ENCODE results near the gene TAAR2. TPM values are rescaled to one million over a fixed set of nuclear protein-coding genes. Genes with fewer than 3 reads are reported as not detected.

Gene TAAR2
- total RNA-seq, 2 experiments from 2014 or later, result not detected

DNA sequence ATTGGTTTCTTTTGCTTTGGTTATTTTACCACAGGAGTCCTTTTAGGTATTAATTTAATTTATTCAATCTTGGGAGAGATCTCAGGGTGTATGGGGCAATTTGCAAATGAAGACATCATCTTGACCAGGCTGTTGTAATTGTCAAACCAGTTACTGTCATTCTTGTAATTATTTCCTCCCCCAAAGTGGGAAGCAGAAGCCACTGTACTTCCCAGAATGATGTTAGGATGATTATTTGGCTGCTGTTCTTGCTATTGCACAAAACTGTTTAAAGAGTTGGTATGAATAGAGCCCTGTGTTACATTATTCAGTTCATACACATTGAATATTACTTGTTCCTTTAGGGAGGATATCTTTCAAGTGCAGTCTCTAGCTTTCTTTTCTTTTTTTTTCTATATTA, 52.3 kb downstream of the TAAR2 start:
- intact Hi-C loops (cut with DNase I, micrococcal nuclease), result no loop called here
- DNase-seq, result no peak
- Mint-ChIP-seq H3K4me3 (no peak overlapping the region), H3K36me3 (ENCODE audit: low read depth) (no peaks in the 10 kb centered on the region), H3K4me1 (no peaks in the 10 kb centered on the region), H3K9me3 (ENCODE audit: low read depth) (no peaks in the 10 kb centered on the region), H3K27ac (no peak overlapping the region), H3K27me3 (peaks cover 16% of the 10 kb centered on the region)
- POLR2A ChIA-PET, result no interaction called here
- ATAC-seq, result no peak
- CTCF ChIA-PET, result no interaction called here

DNA sequence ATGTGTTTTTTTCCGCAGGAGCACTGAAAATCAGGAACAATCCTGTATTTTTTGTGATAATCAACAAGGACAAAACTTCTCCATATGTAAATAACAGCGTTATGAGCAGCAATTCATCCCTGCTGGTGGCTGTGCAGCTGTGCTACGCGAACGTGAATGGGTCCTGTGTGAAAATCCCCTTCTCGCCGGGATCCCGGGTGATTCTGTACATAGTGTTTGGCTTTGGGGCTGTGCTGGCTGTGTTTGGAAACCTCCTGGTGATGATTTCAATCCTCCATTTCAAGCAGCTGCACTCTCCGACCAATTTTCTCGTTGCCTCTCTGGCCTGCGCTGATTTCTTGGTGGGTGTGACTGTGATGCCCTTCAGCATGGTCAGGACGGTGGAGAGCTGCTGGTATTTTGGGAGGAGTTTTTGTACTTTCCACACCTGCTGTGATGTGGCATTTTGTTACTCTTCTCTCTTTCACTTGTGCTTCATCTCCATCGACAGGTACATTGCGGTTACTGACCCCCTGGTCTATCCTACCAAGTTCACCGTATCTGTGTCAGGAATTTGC, 53.8 kb downstream of the TAAR2 start, which contains the start of gene TAAR6:
Gene TAAR6, plus strand, starts transcription at position 102 of the 557 bp plus-strand sequence. Its CDS starts 0 bp downstream, at position 102.
- Mint-ChIP-seq H3K36me3 (ENCODE audit: low read depth) (no peaks in the 10 kb centered on the region), H3K9me3 (ENCODE audit: low read depth) (no peaks in the 10 kb centered on the region), H3K27me3 (peaks cover 17% of the 10 kb centered on the region), H3K27ac (no peak within 1 kb of the TSS), H3K4me3 (no peak within 1 kb of the TSS), H3K4me1 (no peaks in the 10 kb centered on the region)
- intact Hi-C loops (cut with DNase I, micrococcal nuclease), result no loop called here
- ChIA-PET POLR2A (no interaction called here), CTCF (no interaction called here)
- no peak for ATAC-seq
- no peak for DNase-seq

DNA sequence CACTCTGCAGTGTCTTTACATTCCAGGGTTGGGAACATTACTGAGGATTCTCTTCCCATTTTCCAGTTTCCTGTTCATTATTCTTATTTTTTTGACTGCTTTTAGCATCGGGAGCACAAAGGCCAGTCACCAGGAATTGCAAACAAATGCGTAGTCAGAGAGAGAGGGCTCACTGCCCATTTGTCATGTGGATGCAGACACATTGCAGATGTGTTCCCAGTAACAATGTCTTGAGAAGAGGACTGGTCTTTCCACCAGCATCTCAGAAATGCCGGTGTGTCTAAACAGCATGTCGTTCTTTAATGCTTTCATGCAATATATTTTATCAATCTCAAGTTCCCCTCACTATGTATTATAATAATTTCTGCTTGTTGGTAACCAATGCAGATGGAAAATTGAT, 54.9 kb downstream of the TAAR2 start:
- Mint-ChIP-seq H3K36me3 (ENCODE audit: low read depth) (no peaks in the 10 kb centered on the region), H3K4me3 (no peak overlapping the region), H3K27ac (no peak overlapping the region), H3K9me3 (ENCODE audit: low read depth) (no peaks in the 10 kb centered on the region), H3K4me1 (no peaks in the 10 kb centered on the region), H3K27me3 (peaks cover 20% of the 10 kb centered on the region)
- ATAC-seq (no peak), DNase-seq (no peak)
- intact Hi-C loops (cut with DNase I, micrococcal nuclease), result no loop called here
- ChIA-PET POLR2A (no interaction called here), CTCF (no interaction called here)

DNA sequence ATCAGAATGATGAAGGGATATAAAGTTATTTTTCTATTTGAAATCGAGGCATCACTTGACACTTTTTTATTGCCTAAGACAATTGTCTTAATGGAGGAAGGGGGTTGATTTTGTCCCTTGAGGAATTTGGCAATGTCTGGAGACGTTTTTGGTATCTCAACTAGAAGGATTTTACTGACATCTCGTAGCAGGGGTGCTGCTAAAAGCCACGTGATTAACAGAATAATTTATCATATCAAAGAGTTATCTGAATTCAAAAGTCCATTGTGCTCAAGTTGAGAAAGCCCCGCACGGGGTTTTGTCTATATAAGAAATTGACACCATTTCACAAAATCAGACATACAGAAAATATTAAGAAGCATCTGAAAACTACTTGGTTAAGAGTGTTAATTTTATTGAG, 55.5 kb downstream of the TAAR2 start:
- Mint-ChIP-seq H3K4me3 (no peak overlapping the region), H3K9me3 (ENCODE audit: low read depth) (no peaks in the 10 kb centered on the region), H3K27ac (no peak overlapping the region), H3K4me1 (no peaks in the 10 kb centered on the region), H3K27me3 (peaks cover 18% of the 10 kb centered on the region), H3K36me3 (ENCODE audit: low read depth) (no peaks in the 10 kb centered on the region)
- ATAC-seq, result no peak
- CTCF ChIA-PET, result no interaction called here
- DNase-seq, result no peak
- POLR2A ChIA-PET, result no interaction called here
- intact Hi-C loops (cut with DNase I, micrococcal nuclease), result no loop called here

DNA sequence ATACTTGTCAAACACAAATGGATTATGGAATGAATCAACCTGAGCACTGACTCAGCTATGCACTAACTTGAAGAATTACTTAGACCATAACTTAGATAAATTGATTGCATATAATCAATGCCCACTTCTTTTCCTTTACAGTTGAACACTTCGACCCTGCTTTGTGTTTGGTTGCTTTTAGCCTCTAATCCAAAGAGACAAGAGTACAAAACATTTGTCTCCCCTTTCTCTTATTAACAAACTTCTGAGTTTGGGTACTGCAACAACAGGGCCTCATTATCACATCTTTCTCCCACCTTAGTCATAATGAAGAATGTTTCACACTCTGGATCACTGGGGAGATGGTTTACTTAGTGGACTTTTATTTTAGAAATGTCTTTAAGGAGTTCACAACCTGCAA, 56.5 kb downstream of the TAAR2 start:
- no peaks in the 10 kb centered on the region for H3K36me3 Mint-ChIP-seq (ENCODE audit: low read depth)
- DNase-seq (no peak), ATAC-seq (no peak)
- CTCF ChIA-PET, result no interaction called here
- no peak overlapping the region for H3K4me3 Mint-ChIP-seq
- peaks cover 18% of the 10 kb centered on the region for H3K27me3 Mint-ChIP-seq
- no peaks in the 10 kb centered on the region for H3K9me3 Mint-ChIP-seq (ENCODE audit: low read depth)
- H3K27ac Mint-ChIP-seq, result no peak overlapping the region
- POLR2A ChIA-PET, result no interaction called here
- intact Hi-C loops (cut with DNase I, micrococcal nuclease), result no loop called here
- no peaks in the 10 kb centered on the region for H3K4me1 Mint-ChIP-seq

Other genes with a start within 250 kb of the TAAR2 start
- not detected for gene MOXD1, start 222.8 kb downstream of the TAAR2 start, total RNA-seq
- 10 to 100 TPM; 13.3 to 20.3 TPM for gene STX7, start 111.2 kb downstream of the TAAR2 start, total RNA-seq
- gene TAAR9, start 86.0 kb downstream of the TAAR2 start, total RNA-seq, result not detected
- not detected for gene TAAR8, start 71.6 kb downstream of the TAAR2 start, total RNA-seq
- not detected for gene TAAR6, start 54.0 kb downstream of the TAAR2 start, total RNA-seq
- gene TAAR5, start 34.5 kb downstream of the TAAR2 start, total RNA-seq, result not detected
- gene TAAR1, start 34.9 kb upstream of the TAAR2 start, total RNA-seq, result not detected
- not detected for gene VNN1, start 89.8 kb upstream of the TAAR2 start, total RNA-seq
- 1 to 10 TPM; 6.0 to 8.5 TPM for gene VNN2, start 133.6 kb upstream of the TAAR2 start, total RNA-seq
- gene SLC18B1, start 174.4 kb upstream of the TAAR2 start, total RNA-seq, result 1 to 10 TPM; 3.4 to 6.6 TPM
- 1,000 to 10,000 TPM in 1 of 2 experiments, 100 to 1,000 TPM in 1; 837 to 2,006 TPM for gene RPS12, start 190.3 kb upstream of the TAAR2 start, total RNA-seq